Loucy (cell line): ENCODE data around the gene DERA.

Source experiments
- H2AFZ ChIP-seq: fragments of 200-600 bp; sonication (generic); 2 replicates; pipeline ENCODE4 v1.6.0; 2016; ENCODE audit warnings: antibody characterized with exemption, mild to moderate bottlenecking, low read length, moderate library complexity
- H3F3A ChIP-seq: fragments of 200-600 bp; 2 replicates; pipeline ENCODE4 v1.6.0; 2016; ENCODE audit warnings: antibody characterized with exemption, low read depth, mild to moderate bottlenecking
- H3K27me3 ChIP-seq: fragments of 200-600 bp; sonication (generic); 2 replicates; pipeline ENCODE4 v1.6.1; 2014; ENCODE audit warnings: low read length, mild to moderate bottlenecking; ENCODE audit not compliant: insufficient read depth, poor library complexity, severe bottlenecking
- H3K36me3 ChIP-seq: fragments of 200-600 bp; sonication (generic); 2 replicates; pipeline ENCODE4 v1.6.1; 2016; ENCODE audit warnings: low read length; ENCODE audit not compliant: insufficient read depth
- H3K4me1 ChIP-seq: fragments of 200-600 bp; sonication (generic); 2 replicates; pipeline ENCODE4 v1.5.1; 2014; ENCODE audit warnings: low read length, mild to moderate bottlenecking; ENCODE audit not compliant: insufficient read depth, poor library complexity, severe bottlenecking
- H3K4me2 ChIP-seq: fragments of 200-600 bp; sonication (generic); 2 replicates; pipeline ENCODE4 v1.6.0; 2014; ENCODE audit warnings: antibody characterized with exemption, low read length, low read depth, mild to moderate bottlenecking; ENCODE audit not compliant: poor library complexity, severe bottlenecking
- H3K4me3 ChIP-seq: fragments of 200-600 bp; sonication (generic); 2 replicates; pipeline ENCODE4 v1.5.1; 2014; ENCODE audit warnings: low read length, mild to moderate bottlenecking, mixed read lengths; ENCODE audit not compliant: poor library complexity, severe bottlenecking
- H3K79me2 ChIP-seq: fragments of 200-600 bp; sonication (generic); 2 replicates; pipeline ENCODE4 v1.6.1; 2014; ENCODE audit warnings: low read length; ENCODE audit not compliant: insufficient read depth
- H3K9ac ChIP-seq: fragments of 200-600 bp; sonication (generic); 2 replicates; pipeline ENCODE4 v1.6.0; 2014; ENCODE audit warnings: mild to moderate bottlenecking, low read depth, low read length, moderate library complexity; ENCODE audit not compliant: poor library complexity, severe bottlenecking
- H3K9me2 ChIP-seq: fragments of 200-600 bp; sonication (generic); replicated peaks from 2 replicates; pipeline ENCODE4 v1.6.1; 2016; ENCODE audit warnings: low read depth, low read length, mixed read lengths
- H3K9me3 ChIP-seq: fragments of 200-600 bp; sonication (generic); 2 replicates; pipeline ENCODE4 v1.6.1; 2014; ENCODE audit warnings: mild to moderate bottlenecking, antibody characterized with exemption, low read length, low read depth; ENCODE audit not compliant: insufficient read depth
- H4K20me1 ChIP-seq: fragments of 200-600 bp; sonication (generic); 2 replicates; pipeline ENCODE4 v1.6.0; 2014; ENCODE audit warnings: antibody characterized with exemption, low read length, mild to moderate bottlenecking; ENCODE audit not compliant: insufficient read depth, poor library complexity, severe bottlenecking
- CTCF ChIP-seq: fragments of 200-600 bp; sonication (generic); conservative IDR thresholded peaks from 2 replicates; pipeline ENCODE4 v1.5.1; 2014; ENCODE audit warnings: mild to moderate bottlenecking, antibody characterized with exemption, low read length
- EZH2phosphoT487 ChIP-seq: fragments of 200-600 bp; IDR thresholded peaks from 2 replicates; pipeline ENCODE4 v1.6.1; 2018; ENCODE audit warnings: antibody characterized with exemption, mild to moderate bottlenecking, moderate library complexity, borderline replicate concordance

The DERA gene

DNA sequence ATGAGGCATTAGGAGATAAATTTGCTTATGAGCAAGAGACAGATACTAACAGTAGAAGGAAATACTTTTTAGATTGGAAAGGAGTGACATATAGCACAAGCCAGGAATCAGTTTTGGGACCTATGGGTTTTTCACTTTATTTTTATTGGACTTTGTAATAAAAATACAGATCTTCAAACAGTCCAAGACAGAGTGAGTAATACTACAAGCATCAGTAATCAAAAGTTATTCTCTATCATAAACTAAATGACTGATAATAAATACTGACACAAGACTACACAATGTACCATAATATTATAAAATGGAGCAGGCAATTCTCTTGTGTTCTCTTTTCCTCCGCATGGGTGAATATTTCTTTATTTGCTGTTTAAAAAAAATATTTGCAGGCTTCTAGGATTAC is 85.8 kb downstream of the DERA start:
- no peak overlapping the region for H2AFZ ChIP-seq
- H3K4me1 ChIP-seq: no peaks in the 10 kb centered on the region
- H3K4me3 ChIP-seq: no peak overlapping the region

GRCh38 chr12:15997910-15998309 is 86.8 kb downstream of the DERA start:
- Histone ChIP-seq H3K36me3 (no peaks in the 10 kb centered on the region; the same call in 1 of the 2 replicates), H3K9me3 (no peaks in the 10 kb centered on the region), H3K9me2 (no peaks in the 10 kb centered on the region), H3K27me3 (no peaks in the 10 kb centered on the region), H4K20me1 (no peaks in the 10 kb centered on the region), H3F3A (no peaks in the 10 kb centered on the region), H2AFZ (no peak overlapping the region), H3K9ac (no peak overlapping the region), H3K4me3 (no peak overlapping the region), H3K4me1 (no peaks in the 10 kb centered on the region), H3K79me2 (no peaks in the 10 kb centered on the region), H3K4me2 (no peak overlapping the region)
- no peak for TF ChIP-seq CTCF
- no peak for TF ChIP-seq EZH2phosphoT487

More for the DNA sequence above, 85.8 kb downstream of the DERA start:
- H3K27me3 ChIP-seq: no peaks in the 10 kb centered on the region
- no peak overlapping the region for H3K4me2 ChIP-seq
- no peak overlapping the region for H3K9ac ChIP-seq
- no peaks in the 10 kb centered on the region for H3K9me2 ChIP-seq
- no peaks in the 10 kb centered on the region for H4K20me1 ChIP-seq
- H3F3A ChIP-seq: no peaks in the 10 kb centered on the region
- no peaks in the 10 kb centered on the region; the same call in 1 of the 2 replicates for H3K36me3 ChIP-seq
- no peaks in the 10 kb centered on the region for H3K79me2 ChIP-seq
- H3K9me3 ChIP-seq: no peaks in the 10 kb centered on the region
- no peak for TF ChIP-seq CTCF
- no peak for TF ChIP-seq EZH2phosphoT487

DNA sequence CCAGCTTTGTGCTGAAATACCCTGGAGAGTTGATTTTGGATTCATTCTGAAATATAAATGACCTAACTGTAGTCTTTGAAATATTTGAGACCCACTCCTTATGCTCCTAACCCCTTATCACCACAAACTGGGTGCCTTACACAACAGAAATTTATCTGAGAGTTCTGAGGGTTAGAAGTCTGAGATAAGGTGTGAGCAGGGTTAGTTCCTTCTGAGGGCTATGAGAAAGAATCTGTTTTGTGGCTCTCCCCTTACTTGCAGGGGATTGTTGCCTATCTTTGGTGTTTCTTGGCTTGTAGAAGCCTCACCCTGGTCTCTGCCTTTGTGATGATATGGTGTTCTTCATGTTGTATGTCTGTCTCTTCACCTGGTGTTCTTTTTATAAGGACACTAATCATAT is 91.7 kb downstream of the DERA start:
- no peaks in the 10 kb centered on the region for H3K27me3 ChIP-seq
- no peaks in the 10 kb centered on the region for H4K20me1 ChIP-seq
- no peaks in the 10 kb centered on the region; the same call in 1 of the 2 replicates for H3K36me3 ChIP-seq
- no peaks in the 10 kb centered on the region for H3K9me3 ChIP-seq
- H3K9me2 ChIP-seq: no peaks in the 10 kb centered on the region
- H3K4me3 ChIP-seq: no peak overlapping the region
- no peak for TF ChIP-seq EZH2phosphoT487
- no peak overlapping the region for H2AFZ ChIP-seq
- H3K9ac ChIP-seq: no peak overlapping the region
- no peaks in the 10 kb centered on the region for H3F3A ChIP-seq
- H3K79me2 ChIP-seq: no peaks in the 10 kb centered on the region
- no peak overlapping the region for H3K4me2 ChIP-seq
- no peaks in the 10 kb centered on the region for H3K4me1 ChIP-seq

DNA sequence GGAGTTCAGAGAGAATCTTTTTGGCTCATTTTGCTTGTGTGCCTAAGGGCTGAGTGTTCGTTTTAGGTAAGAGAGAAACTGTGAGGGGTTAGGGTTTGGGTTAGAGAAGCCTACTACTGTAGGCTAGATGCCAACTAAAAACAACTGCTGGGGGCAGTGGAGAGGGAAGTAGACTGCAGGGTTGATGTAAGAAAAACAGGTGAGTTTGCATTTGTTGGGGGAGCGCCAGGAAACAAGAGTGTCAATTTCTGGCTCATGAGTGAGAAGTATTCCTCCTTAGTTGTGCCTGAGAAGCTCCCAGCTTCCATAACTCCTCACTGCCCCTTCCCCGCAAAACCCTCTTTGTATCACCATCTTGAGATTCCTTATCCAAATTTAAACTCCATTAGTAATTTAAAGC is 92.3 kb downstream of the DERA start:
- no peak overlapping the region for H3K4me3 ChIP-seq
- H3K4me1 ChIP-seq: no peaks in the 10 kb centered on the region
- no peaks in the 10 kb centered on the region; the same call in 1 of the 2 replicates for H3K36me3 ChIP-seq
- no peak overlapping the region for H2AFZ ChIP-seq
- no peaks in the 10 kb centered on the region for H3F3A ChIP-seq
- H3K4me2 ChIP-seq: no peak overlapping the region
- no peaks in the 10 kb centered on the region for H3K27me3 ChIP-seq
- no peaks in the 10 kb centered on the region for H4K20me1 ChIP-seq
- H3K9ac ChIP-seq: no peak overlapping the region
- H3K79me2 ChIP-seq: no peaks in the 10 kb centered on the region
- no peaks in the 10 kb centered on the region for H3K9me3 ChIP-seq
- TF ChIP-seq EZH2phosphoT487: no peak
- no peak for TF ChIP-seq CTCF
- no peaks in the 10 kb centered on the region for H3K9me2 ChIP-seq
